Measurements from ENCODE around the gene PPM1H.
"Not testable (repeated sequence)": the region's sequence is repeated elsewhere in the genome, so short reads cannot be mapped to it uniquely, and the experiment has no call there.

The PPM1H gene

GRCh38 chr12:62767496-62767895, 167.5 kb downstream of the PPM1H start:
- TF ChIP-seq, protein P1, sequence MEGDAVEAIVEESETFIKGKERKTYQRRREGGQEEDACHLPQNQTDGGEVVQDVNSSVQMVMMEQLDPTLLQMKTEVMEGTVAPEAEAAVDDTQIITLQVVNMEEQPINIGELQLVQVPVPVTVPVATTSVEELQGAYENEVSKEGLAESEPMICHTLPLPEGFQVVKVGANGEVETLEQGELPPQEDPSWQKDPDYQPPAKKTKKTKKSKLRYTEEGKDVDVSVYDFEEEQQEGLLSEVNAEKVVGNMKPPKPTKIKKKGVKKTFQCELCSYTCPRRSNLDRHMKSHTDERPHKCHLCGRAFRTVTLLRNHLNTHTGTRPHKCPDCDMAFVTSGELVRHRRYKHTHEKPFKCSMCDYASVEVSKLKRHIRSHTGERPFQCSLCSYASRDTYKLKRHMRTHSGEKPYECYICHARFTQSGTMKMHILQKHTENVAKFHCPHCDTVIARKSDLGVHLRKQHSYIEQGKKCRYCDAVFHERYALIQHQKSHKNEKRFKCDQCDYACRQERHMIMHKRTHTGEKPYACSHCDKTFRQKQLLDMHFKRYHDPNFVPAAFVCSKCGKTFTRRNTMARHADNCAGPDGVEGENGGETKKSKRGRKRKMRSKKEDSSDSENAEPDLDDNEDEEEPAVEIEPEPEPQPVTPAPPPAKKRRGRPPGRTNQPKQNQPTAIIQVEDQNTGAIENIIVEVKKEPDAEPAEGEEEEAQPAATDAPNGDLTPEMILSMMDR (IDR thresholded peaks at IDR 0.05; ENCODE audit: low read depth, low read length): no peak

DNA sequence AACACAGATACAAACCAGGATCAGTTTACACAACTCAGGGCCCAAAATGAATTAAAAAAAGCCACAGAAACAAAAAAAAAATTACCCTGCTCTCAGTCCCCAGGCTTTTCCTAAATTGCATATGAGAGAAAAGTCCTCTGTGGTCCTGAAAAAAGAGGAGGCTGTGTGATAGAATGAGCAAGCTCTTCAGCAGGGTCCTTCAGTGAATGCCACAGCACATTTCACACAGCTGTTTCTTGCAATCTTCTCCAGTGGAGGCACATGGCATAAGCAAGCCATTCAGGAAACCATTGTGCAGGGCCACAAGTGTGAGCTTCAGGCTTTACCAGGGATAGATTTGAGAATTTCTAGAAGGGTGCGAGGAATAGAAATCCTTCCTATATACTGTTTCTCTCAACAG, 168.5 kb downstream of the PPM1H start:
- TF ChIP-seq, protein P1 (IDR thresholded peaks at IDR 0.05; ENCODE audit: low read depth, low read length): no peak
- no peak overlapping the region for H3K4me3 ChIP-seq (ENCODE audit: low read depth, low read length)

More at GRCh38 chr12:62767496-62767895, 167.5 kb downstream of the PPM1H start:
- no peak overlapping the region for H3K4me3 ChIP-seq (ENCODE audit: low read depth, low read length)

DNA sequence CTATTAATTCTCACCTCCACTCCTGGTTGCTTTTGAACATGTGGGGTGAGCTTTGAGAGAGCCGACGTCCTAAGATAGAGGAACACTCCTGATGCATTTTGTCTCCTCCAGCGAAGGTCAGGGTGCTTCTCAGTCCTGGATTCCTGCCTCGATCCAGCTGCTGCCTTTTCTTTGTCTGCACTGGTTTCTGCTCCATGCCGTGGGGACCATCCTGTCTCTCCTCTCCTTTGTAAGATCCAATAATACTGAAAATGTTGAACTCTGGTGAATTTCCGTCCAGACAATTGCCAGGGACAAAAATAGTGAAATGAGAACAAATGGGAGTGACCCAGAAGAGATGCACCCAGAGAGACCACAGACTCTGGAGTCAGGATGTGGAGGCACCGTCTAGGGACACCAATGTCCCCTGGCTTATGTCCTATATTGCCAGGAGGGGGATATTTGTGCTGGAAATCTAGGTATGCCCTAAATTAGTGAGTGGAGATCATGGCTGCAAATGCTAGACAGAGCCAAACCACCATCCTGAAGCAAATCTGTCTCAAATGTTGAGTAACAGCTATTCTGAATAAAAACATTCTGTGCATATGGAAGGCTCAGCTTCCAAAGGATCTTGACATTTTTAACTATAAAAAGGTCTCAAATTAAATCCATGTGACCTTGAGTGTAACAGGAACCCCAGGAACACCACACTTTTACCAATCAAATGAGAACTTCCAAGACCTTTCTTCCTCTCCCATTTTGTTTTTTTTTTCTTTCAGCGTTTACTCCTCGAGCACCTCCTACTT, 170.9 kb downstream of the PPM1H start:
- H3K4me3 ChIP-seq (ENCODE audit: low read depth, low read length): no peak overlapping the region
- TF ChIP-seq, protein P1 (IDR thresholded peaks at IDR 0.05; ENCODE audit: low read depth, low read length): no peak

DNA sequence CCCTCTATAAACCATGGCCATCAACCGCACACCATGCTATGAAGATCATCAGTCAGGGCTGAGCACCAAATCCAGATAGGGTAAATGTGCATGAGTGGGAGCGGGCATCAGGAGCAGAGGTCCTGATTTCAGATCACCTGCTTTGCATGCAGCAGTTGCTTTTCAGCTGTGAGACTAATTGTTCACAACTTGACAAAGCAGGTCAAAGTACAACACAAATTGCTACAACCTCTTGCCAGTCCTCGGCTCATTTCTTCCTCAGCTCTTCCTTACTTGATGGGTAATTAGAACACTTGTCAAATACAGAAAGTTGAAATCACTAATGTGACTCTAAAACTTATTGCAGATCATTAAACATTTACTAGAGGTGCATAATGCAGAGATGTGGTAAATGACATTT, 171.6 kb downstream of the PPM1H start:
- TF ChIP-seq, protein P1 (IDR thresholded peaks at IDR 0.05; ENCODE audit: low read depth, low read length): no peak
- no peak overlapping the region for H3K4me3 ChIP-seq (ENCODE audit: low read depth, low read length)

DNA sequence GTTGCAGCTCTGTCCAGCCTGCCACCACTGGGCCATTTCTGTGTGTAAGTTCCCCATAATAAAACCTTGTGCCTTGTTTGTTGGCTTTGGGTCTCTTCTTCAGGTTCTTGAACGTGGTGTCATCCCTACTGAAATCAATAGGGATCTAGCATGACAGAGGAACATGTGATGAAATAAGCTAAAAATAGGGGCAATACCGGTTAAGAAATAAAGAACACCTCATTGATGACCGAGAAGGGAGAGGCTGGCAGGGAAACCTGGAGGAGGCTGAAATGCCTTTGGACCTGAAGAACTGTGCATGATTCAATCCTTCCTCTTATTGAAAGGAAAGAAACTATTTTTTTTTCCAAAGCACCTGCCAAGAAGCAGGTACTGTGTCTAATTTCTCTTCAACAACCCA, 172.3 kb downstream of the PPM1H start:
- TF ChIP-seq, protein P1 (IDR thresholded peaks at IDR 0.05; ENCODE audit: low read depth, low read length): no peak
- no peak overlapping the region for H3K4me3 ChIP-seq (ENCODE audit: low read depth, low read length)

DNA sequence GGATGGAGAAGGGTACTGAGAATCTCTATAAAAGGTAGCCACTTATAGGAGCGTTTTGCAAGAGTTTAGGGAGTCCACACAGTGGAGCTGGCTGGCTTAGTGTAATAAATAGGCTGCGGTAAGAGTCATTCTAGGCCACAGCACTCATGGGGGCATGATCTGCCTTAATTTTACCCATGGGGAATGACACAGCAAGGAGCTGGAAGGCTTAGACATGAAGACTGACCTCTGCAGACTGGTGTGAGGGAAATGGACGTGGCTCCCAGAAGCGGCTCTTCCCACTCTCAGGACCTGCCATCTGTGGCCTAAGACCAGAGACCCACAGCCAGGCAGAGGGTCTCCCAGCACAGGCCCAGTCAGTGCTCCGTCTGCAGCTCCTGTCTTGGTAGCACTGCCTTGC, 173.3 kb downstream of the PPM1H start:
- TF ChIP-seq, protein P1 (IDR thresholded peaks at IDR 0.05; ENCODE audit: low read depth, low read length): no peak
- no peak overlapping the region for H3K4me3 ChIP-seq (ENCODE audit: low read depth, low read length)

DNA sequence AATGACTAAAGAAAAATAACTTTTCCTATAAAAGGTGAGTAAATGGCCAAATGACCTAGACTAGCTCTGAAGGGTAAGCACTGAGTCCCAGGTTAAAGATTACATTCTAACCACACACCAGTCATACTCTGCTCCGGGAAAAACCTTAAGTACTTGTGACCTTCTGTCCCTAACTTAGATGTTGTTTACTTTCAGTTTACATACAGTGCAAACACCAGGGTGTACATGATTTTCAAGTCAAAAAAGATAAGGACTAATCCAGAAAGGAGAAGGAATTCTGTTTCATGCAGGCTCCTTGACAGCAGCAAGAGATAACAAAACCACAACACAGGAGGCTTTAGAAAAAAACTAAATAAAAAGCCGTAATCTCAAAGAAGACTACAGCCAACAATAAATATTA, 174.2 kb downstream of the PPM1H start:
- H3K4me3 ChIP-seq (ENCODE audit: low read depth, low read length): no peak overlapping the region
- TF ChIP-seq, protein P1 (IDR thresholded peaks at IDR 0.05; ENCODE audit: low read depth, low read length): no peak

DNA sequence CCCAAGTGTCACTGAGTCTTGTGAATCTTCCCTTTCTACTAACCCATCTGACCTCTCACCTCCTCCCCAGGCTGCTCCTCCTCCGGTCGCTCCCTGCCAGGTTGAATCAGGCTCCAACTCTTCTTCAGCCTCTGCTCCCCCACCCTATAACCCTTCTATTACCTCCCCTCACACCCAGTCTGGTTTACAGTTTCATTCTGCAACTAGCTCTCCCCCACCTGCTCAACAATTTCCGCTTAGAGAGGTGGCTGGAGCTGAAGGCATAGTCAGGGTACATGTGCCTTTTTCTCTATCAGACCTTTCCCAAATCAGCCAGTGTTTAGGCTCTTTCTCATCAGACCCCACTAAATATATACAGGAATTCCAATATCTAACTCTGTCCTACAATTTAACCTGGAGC, 174.6 kb downstream of the PPM1H start:
- not testable (repeated sequence) for H3K4me3 ChIP-seq (ENCODE audit: low read depth, low read length)
